Measurements from ENCODE around the gene FRMD7.

The FRMD7 gene

DNA sequence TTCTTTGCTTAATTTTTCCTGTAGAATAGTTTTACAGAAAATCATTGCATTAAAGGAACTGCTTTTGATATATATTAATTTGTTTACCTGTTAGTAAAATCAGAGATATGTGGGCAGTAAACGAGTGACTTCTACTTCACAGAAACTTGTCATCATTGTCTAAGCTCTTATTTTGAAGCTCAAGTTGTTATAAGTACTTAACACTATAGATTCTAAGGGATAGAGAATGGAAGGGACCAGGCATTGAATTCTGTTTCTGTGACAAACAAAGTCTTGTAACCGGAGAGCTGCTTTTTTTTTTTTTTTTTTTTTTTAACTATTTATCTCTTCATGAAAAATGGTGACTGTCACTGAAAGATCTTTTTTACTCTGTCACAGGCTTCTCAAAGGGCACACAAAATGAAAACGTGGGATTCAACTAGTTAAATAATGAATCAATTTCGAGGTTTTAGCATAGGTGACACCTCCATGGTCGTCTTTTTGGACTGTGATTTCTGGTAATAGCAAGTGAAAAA lies 90.3 kb downstream of the FRMD7 start:
- Histone ChIP-seq H3K4me3 (ENCODE audit: low read depth, low read length) (no peak overlapping the region), H3K27ac (no peak overlapping the region), H3K9me3 (ENCODE audit: control insufficient read depth, low read length) (no peaks in the 10 kb centered on the region), H3K4me2 (ENCODE audit: low read length) (no peak overlapping the region), H3K4me1 (no peaks in the 10 kb centered on the region), H3K79me2 (no peaks in the 10 kb centered on the region), H3K9ac (no peak overlapping the region), H3K27me3 (ENCODE audit: control insufficient read depth, insufficient read depth, low read length) (no peaks in the 10 kb centered on the region), H3K36me3 (ENCODE audit: control insufficient read depth, insufficient read depth, low read length) (no peaks in the 10 kb centered on the region), H2AFZ (no peak overlapping the region)
- TF ChIP-seq, protein P1, sequence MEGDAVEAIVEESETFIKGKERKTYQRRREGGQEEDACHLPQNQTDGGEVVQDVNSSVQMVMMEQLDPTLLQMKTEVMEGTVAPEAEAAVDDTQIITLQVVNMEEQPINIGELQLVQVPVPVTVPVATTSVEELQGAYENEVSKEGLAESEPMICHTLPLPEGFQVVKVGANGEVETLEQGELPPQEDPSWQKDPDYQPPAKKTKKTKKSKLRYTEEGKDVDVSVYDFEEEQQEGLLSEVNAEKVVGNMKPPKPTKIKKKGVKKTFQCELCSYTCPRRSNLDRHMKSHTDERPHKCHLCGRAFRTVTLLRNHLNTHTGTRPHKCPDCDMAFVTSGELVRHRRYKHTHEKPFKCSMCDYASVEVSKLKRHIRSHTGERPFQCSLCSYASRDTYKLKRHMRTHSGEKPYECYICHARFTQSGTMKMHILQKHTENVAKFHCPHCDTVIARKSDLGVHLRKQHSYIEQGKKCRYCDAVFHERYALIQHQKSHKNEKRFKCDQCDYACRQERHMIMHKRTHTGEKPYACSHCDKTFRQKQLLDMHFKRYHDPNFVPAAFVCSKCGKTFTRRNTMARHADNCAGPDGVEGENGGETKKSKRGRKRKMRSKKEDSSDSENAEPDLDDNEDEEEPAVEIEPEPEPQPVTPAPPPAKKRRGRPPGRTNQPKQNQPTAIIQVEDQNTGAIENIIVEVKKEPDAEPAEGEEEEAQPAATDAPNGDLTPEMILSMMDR (IDR thresholded peaks at IDR 0.05), result no peak

DNA sequence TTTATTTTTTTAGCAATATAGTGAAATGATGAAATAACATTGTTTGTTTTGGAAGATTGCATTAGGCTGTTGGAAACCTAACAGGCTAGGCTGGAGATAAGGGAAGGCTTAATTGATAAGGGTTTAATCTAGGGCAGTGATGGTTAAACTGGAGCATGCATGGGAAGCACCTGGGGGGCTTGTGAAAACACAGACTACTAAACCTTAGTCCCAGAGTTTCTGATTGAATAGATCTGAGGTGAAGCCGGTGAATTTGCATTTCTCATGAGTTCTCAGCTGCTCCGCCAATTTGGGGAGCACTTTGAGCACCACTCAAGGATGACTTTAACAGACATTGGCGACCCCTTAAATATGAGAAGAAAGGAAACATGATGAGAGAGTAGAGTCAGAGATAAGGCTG lies 93.2 kb downstream of the FRMD7 start:
- Histone ChIP-seq H2AFZ (no peak overlapping the region), H3K9me3 (ENCODE audit: control insufficient read depth, low read length) (no peaks in the 10 kb centered on the region), H3K4me3 (ENCODE audit: low read depth, low read length) (no peak overlapping the region), H3K27ac (no peak overlapping the region), H3K4me2 (ENCODE audit: low read length) (no peak overlapping the region), H3K79me2 (no peaks in the 10 kb centered on the region), H3K27me3 (ENCODE audit: control insufficient read depth, insufficient read depth, low read length) (no peaks in the 10 kb centered on the region), H3K36me3 (ENCODE audit: control insufficient read depth, insufficient read depth, low read length) (no peaks in the 10 kb centered on the region), H3K9ac (no peak overlapping the region), H3K4me1 (peaks cover 2% of the 10 kb centered on the region)
- TF ChIP-seq, protein P1 (IDR thresholded peaks at IDR 0.05), result no peak

DNA sequence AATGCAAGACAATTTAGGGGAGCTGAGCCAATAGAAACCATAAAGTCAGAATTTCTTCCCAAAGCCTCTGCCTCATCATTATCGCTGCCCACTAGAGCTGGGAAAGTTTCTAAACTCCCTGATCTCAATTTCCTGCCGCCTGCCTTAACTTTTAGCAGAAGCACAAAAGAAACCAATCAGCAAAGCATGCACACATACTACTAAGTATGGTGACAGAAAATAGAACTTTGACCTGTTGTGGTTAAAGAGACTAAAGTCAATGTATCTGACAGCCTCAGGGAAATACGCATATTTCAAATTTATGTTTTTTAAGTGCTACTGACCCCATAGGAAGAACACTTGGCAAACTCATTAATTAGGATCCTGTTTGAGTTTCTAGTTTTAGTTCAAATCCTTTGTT lies 94.7 kb downstream of the FRMD7 start:
- no peaks in the 10 kb centered on the region for H3K36me3 ChIP-seq (ENCODE audit: control insufficient read depth, insufficient read depth, low read length)
- H3K27me3 ChIP-seq (ENCODE audit: control insufficient read depth, insufficient read depth, low read length), result no peaks in the 10 kb centered on the region
- H3K79me2 ChIP-seq, result peaks cover under 1% of the 10 kb centered on the region
- no peak overlapping the region for H2AFZ ChIP-seq
- no peak overlapping the region for H3K4me3 ChIP-seq (ENCODE audit: low read depth, low read length)
- H3K4me2 ChIP-seq (ENCODE audit: low read length), result no peak overlapping the region
- no peak overlapping the region for H3K9ac ChIP-seq
- peaks cover 2% of the 10 kb centered on the region for H3K4me1 ChIP-seq
- TF ChIP-seq, protein P1 (IDR thresholded peaks at IDR 0.05), result no peak
- no peaks in the 10 kb centered on the region for H3K9me3 ChIP-seq (ENCODE audit: control insufficient read depth, low read length)
- no peak overlapping the region for H3K27ac ChIP-seq

DNA sequence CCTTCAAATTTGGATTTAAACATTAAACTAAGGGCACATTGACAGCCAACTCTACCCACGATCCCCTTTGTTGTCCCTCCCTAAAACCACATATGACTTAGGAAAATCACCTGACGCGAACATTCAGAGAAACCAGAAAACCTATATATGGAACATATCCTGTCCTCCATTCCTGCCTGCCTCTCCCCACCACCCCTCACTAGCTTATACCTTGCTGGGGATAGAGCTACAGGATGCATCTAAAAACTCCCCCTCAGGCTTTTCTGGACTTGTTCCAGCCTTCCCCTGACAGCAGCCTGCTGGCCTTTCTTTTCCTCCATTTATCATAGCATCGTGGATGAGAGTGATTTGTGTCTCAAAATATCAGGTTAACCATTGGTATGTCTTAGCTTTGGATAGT lies 96.0 kb downstream of the FRMD7 start:
- H3K4me1 ChIP-seq, result peaks cover 2% of the 10 kb centered on the region
- no peaks in the 10 kb centered on the region for H3K9me3 ChIP-seq (ENCODE audit: control insufficient read depth, low read length)
- H3K4me3 ChIP-seq (ENCODE audit: low read depth, low read length), result no peak overlapping the region
- no peaks in the 10 kb centered on the region for H3K27me3 ChIP-seq (ENCODE audit: control insufficient read depth, insufficient read depth, low read length)
- H3K79me2 ChIP-seq, result peaks cover 2% of the 10 kb centered on the region
- H3K4me2 ChIP-seq (ENCODE audit: low read length), result no peak overlapping the region
- TF ChIP-seq, protein P1 (IDR thresholded peaks at IDR 0.05), result no peak
- no peaks in the 10 kb centered on the region for H3K36me3 ChIP-seq (ENCODE audit: control insufficient read depth, insufficient read depth, low read length)
- H3K27ac ChIP-seq, result no peak overlapping the region
- H3K9ac ChIP-seq, result no peak overlapping the region
- no peak overlapping the region for H2AFZ ChIP-seq

DNA sequence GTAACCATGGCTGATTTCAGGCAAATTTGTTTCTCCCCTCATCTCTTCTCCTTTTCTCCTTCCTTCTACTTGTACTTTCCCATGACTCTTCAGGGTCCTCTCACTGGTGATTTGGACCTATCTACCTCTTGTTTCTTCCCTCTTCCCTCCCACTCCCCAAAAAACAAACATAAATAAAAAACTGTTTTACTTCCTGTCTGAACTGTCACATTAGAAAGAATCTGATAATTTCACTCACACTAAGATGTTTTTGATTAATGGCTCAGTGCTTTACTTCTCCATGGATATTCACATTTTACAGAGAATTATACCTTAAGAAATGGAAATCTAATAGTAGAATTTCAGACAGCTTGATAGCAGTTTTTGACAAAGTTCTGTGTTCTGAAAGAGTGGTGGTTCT lies 97.6 kb downstream of the FRMD7 start:
- Histone ChIP-seq H3K27me3 (ENCODE audit: control insufficient read depth, insufficient read depth, low read length) (no peaks in the 10 kb centered on the region), H3K4me3 (ENCODE audit: low read depth, low read length) (no peak overlapping the region), H3K9ac (no peak overlapping the region), H3K27ac (no peak overlapping the region), H3K4me1 (peaks cover 2% of the 10 kb centered on the region), H3K36me3 (ENCODE audit: control insufficient read depth, insufficient read depth, low read length) (no peaks in the 10 kb centered on the region), H3K9me3 (ENCODE audit: control insufficient read depth, low read length) (no peaks in the 10 kb centered on the region), H2AFZ (no peak overlapping the region), H3K4me2 (ENCODE audit: low read length) (no peak overlapping the region), H3K79me2 (peaks cover 2% of the 10 kb centered on the region)
- TF ChIP-seq, protein P1 (IDR thresholded peaks at IDR 0.05), result no peak

Measured in parathyroid adenoma (tissue), 2 donors.